AG04449 (cell line): Measurements from ENCODE around the gene ZFPM1.
"Not testable (repeated sequence)": the region's sequence is repeated elsewhere in the genome, so short reads cannot be mapped to it uniquely, and the experiment has no call there.

Source experiments
- CTCF ChIA-PET: fragments of 350-600 bp; formaldehyde crosslinking; extraction: SDS; loops from one replicate; lab custom pipeline; 2021; ENCODE audit warnings: antibody characterized with exemption; lab: Yijun Ruan, JAX
- POLR2A ChIA-PET: fragments of 400-600, 350-600 bp; formaldehyde crosslinking; extraction: SDS; loops from one replicate; lab custom pipeline; 2020; ENCODE audit warnings: antibody characterized with exemption, inconsistent platforms; lab: Yijun Ruan, JAX
- DNase-seq: peaks from one replicate; pipeline ENCODE4 v3.0.0-alpha.2; 2010; ENCODE audit warnings: low read depth, low spot score
- H3K4me3 ChIP-seq: 2 replicates; pipeline ENCODE4 v1.5.1; 2011; ENCODE audit warnings: low read depth, mild to moderate bottlenecking, control low read depth, low read length
- TF ChIP-seq, protein P1 (sequence below): IDR thresholded peaks from one replicate; pipeline ENCODE4 v1.5.1; 2011; ENCODE audit warnings: mild to moderate bottlenecking, moderate library complexity, low read length, control low read depth, inconsistent platforms; ENCODE audit not compliant: insufficient read depth; ENCODE audit errors: missing control alignments

Gene ZFPM1

GRCh38 chr16:88514070-88514469 lies 61.0 kb downstream of the ZFPM1 start:
- DNase-seq = no peak
- TF ChIP-seq, protein P1, sequence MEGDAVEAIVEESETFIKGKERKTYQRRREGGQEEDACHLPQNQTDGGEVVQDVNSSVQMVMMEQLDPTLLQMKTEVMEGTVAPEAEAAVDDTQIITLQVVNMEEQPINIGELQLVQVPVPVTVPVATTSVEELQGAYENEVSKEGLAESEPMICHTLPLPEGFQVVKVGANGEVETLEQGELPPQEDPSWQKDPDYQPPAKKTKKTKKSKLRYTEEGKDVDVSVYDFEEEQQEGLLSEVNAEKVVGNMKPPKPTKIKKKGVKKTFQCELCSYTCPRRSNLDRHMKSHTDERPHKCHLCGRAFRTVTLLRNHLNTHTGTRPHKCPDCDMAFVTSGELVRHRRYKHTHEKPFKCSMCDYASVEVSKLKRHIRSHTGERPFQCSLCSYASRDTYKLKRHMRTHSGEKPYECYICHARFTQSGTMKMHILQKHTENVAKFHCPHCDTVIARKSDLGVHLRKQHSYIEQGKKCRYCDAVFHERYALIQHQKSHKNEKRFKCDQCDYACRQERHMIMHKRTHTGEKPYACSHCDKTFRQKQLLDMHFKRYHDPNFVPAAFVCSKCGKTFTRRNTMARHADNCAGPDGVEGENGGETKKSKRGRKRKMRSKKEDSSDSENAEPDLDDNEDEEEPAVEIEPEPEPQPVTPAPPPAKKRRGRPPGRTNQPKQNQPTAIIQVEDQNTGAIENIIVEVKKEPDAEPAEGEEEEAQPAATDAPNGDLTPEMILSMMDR = no peak
- POLR2A ChIA-PET = no interaction called here
- CTCF ChIA-PET = no interaction called here
- H3K4me3 ChIP-seq = no peak overlapping the region

GRCh38 chr16:88514526-88515232 lies 61.6 kb downstream of the ZFPM1 start:
- H3K4me3 ChIP-seq = no peak overlapping the region
- CTCF ChIA-PET = no interaction called here
- POLR2A ChIA-PET = interaction anchor here (0.6 kb wide), 1 partner anchor 105 kb away, joined by 3 read pairs; no protein-coding TSS in a partner anchor
- DNase-seq = no peak
- TF ChIP-seq, protein P1 = no peak

GRCh38 chr16:88515371-88515770 lies 62.3 kb downstream of the ZFPM1 start:
- ChIA-PET CTCF (no interaction called here), POLR2A (interaction anchor here (0.6 kb wide), 1 partner anchor 104 kb away, joined by 3 read pairs; no protein-coding TSS in a partner anchor)
- DNase-seq = no peak
- TF ChIP-seq, protein P1 = no peak
- no peak overlapping the region for H3K4me3 ChIP-seq

DNA sequence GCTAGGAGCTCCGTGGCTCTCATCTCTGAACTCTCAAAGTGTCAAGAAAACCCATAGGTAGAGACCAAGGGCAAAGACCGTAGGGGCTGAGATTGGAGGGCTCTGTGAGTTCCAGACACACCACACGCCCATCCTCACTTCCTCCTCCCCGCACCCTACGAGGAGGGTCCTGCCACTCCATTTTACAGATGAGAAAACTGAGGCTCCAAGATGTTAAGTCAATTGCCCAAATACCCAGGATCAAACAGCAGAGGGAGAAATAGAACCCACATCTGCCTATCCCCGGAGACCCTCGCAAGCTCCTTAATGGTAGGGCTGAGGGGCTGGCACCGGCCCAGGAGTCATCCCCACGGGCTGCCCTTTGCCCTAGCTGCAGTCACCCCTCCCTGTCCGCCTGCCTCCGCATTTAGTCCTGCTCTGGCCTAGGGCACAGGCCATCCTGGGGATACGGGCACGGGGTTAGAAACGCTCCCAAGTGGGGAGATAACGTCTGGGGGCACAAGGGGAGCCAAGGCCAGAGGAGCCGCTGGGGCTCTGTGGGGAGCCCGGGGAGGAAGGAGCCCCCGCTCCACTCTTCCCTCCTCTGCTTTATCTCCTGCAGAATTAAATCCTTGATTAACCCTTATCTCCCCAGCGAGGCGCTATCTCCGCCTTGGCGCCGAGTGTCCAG lies 63.0 kb downstream of the ZFPM1 start:
- TF ChIP-seq, protein P1 = no peak
- no peak overlapping the region for H3K4me3 ChIP-seq
- no peak for DNase-seq
- ChIA-PET CTCF (interaction anchor here (0.7 kb wide), 1 partner anchor 16 kb away, joined by 3 read pairs; no protein-coding TSS in a partner anchor), POLR2A (no interaction called here)

DNA sequence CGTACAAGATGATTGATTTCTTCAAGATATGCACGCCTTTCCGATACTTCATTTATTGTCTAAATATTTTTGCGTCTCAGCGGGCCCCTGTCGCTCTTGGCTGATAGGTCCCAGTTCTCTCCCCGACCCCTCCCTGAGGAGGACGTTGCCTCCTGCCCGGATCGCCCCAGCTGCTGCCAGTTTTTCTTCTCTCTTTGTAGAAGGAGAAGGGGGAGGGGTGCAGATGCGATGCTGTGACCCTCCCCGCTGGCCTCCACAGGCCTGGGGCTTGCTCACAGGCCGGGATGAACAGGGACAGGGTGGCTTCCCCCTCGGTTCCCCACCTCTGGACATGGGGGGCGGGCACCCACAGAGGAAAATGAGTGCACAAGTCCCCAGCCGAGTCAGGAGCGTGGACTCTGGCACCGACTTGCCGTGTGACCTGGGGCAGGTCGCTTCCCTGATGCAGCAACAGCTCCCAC lies 63.6 kb downstream of the ZFPM1 start:
- H3K4me3 ChIP-seq = no peak overlapping the region
- CTCF ChIA-PET = interaction anchor here (0.7 kb wide), 1 partner anchor 16 kb away, joined by 3 read pairs; no protein-coding TSS in a partner anchor
- no peak for DNase-seq
- POLR2A ChIA-PET = no interaction called here
- TF ChIP-seq, protein P1 = no peak

- H3K4me3 ChIP-seq, DNase-seq, CTCF ChIA-PET: not testable (repeated sequence)
- POLR2A ChIA-PET = interaction anchor here (0.6 kb wide), 1 partner anchor 28 kb away, joined by 3 read pairs; no protein-coding TSS in a partner anchor
Measured at GRCh38 chr16:88517208-88517774, 64.2 kb downstream of the ZFPM1 start.

DNA sequence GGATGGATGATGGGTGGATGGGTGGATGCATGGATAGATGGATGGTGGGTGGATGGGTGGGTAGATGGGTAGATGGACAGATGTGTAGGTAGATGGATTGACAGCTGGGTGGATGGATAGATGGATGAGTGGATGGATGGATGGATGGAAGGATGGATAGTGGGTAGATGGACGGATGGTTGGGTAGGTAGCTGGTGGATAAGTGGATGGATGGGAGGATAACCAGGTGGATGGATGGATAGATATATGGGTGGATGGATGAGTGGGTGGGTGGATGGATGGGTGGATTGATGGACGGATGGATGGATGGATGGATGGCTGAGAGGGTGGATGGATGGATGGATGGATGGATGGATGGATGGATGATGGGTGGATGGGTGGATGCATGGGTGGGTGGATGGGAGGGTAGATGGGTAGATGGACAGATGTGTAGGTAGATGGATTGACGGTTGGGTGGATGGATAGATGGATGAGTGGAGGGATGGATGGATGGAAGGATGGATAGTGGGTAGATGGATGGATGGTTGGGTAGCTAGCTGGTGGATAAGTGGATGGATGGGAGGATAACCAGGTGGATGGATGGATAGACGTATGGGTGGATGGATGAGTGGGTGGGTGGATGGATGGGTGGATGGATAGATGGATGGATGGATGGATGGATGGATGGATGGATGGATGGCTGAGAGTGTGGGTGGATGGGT lies 65.5 kb downstream of the ZFPM1 start:
- DNase-seq, H3K4me3 ChIP-seq, CTCF ChIA-PET, POLR2A ChIA-PET: not testable (repeated sequence)
